Measurements from ENCODE around the gene PHOSPHO2. TPM values are rescaled to one million over a fixed set of nuclear protein-coding genes. Genes with fewer than 3 reads are reported as not detected.

The PHOSPHO2 gene
- total and polyA plus RNA-seq, 2 donors (not counting 3 experiments of a cell fraction or from before 2014, with no cell fraction given) = 0.69 to 2.7 TPM

GRCh38 chr2:169663247-169663646 is 31.0 kb upstream of the PHOSPHO2 start:
- no peak overlapping the region for H3K27ac ChIP-seq (ENCODE audit: insufficient read depth, low read depth, low read length)
- DNase-seq (ENCODE audit: low read depth, low spot score) (no peak), FAIRE-seq (no peak)
- CTCF ChIA-PET = interaction anchor here (0.7 kb wide), 1 partner anchor 14 kb away, joined by 3 read pairs; no protein-coding TSS in a partner anchor
- POLR2A ChIA-PET = no interaction called here
- no peaks in the 10 kb centered on the region for H3K9me3 ChIP-seq (replicated peaks; ENCODE audit: control insufficient read depth, insufficient read depth, low read length)
- BruUV-seq (replicated peaks) = no TSS peak
- no peak for TF ChIP-seq FOS (IDR thresholded peaks at IDR 0.05; ENCODE audit: borderline replicate concordance, insufficient read depth, low read length)
- no peak for TF ChIP-seq JUN (IDR thresholded peaks at IDR 0.05; ENCODE audit: borderline replicate concordance, insufficient read depth, insufficient read length, low read depth)
- no peak for TF ChIP-seq GATA2 (IDR thresholded peaks at IDR 0.05; ENCODE audit: insufficient read depth, insufficient read length, low read depth, low read length)
- no peak for TF ChIP-seq MAX (IDR thresholded peaks at IDR 0.05; ENCODE audit: insufficient read depth, insufficient read length)
- TF ChIP-seq EZH2 (IDR thresholded peaks at IDR 0.05; ENCODE audit: borderline replicate concordance, low read depth, low read length, severe bottlenecking) = no peak
- no peak for TF ChIP-seq MYC (IDR thresholded peaks at IDR 0.05; ENCODE audit: low read depth, low read length)
- TF ChIP-seq CTCF (IDR thresholded peaks at IDR 0.05; ENCODE audit: extremely low read depth in 1 of 2, insufficient read depth in 1 of 2, low read depth in 1 of 2, low read length in 2 of 2) = no peak
- no peak for TF ChIP-seq POLR2A (IDR thresholded peaks at IDR 0.05; ENCODE audit: low read depth, low read length)
- intact Hi-C loops (cut with micrococcal nuclease) (no loop called here), dilution Hi-C loops (cut with MboI; ENCODE audit: extremely low pct_ligation_motif_present, low sequenced_read_pairs) (no loop called here)
- no peaks in the 10 kb centered on the region for H3K9me1 ChIP-seq (replicated peaks; ENCODE audit: control insufficient read depth, extremely low read depth, insufficient read depth, low read length)
- H3K9ac ChIP-seq (replicated peaks; ENCODE audit: extremely low read depth, insufficient read depth, low read length) = no peak overlapping the region
- H3K27me3 ChIP-seq (ENCODE audit: control insufficient read depth in 2 of 2, insufficient read depth in 2 of 2, low read length in 2 of 2) = peaks cover 6 to 8% of the 10 kb centered on the region in 2 experiments
- H3K4me1 ChIP-seq (ENCODE audit: control insufficient read depth, extremely low read depth, insufficient read depth, low read length) = no peaks in the 10 kb centered on the region
- no peaks in the 10 kb centered on the region for H3K36me3 ChIP-seq (ENCODE audit: control insufficient read depth in 2 of 2, extremely low read depth in 1 of 2, insufficient read depth in 2 of 2, low read length in 2 of 2)
- no peaks in the 10 kb centered on the region for H3K79me2 ChIP-seq (ENCODE audit: control insufficient read depth, insufficient read depth, low read length)
- no peak overlapping the region for H3K4me3 ChIP-seq (replicated peaks in 1 of 3; ENCODE audit: insufficient read depth in 1 of 3, low read depth in 1 of 3, low read length in 3 of 3)
- H4K20me1 ChIP-seq (replicated peaks; ENCODE audit: control insufficient read depth, extremely low read depth, insufficient read depth, low read length) = no peaks in the 10 kb centered on the region
- no peak overlapping the region for H2AFZ ChIP-seq (ENCODE audit: low read depth, low read length)
- no peak overlapping the region for H3K4me2 ChIP-seq (ENCODE audit: insufficient read depth, low read length)
